HL-60 (cell line): ENCODE data around the gene DNM3.

Experiments
- SPI1 ChIP-seq: IDR thresholded peaks from 2 replicates; pipeline ENCODE4 v1.6.1; 2012; ENCODE audit warnings: low read depth, mild to moderate bottlenecking, borderline replicate concordance
- TF ChIP-seq, protein P1 (sequence below): IDR thresholded peaks from one replicate; pipeline ENCODE4 v1.5.1; 2011; ENCODE audit warnings: low read length, control low read depth, inconsistent platforms; ENCODE audit not compliant: insufficient read depth
- TF ChIP-seq, protein P2 (sequence below): IDR thresholded peaks from 2 replicates; pipeline ENCODE4 v1.6.1; 2012; ENCODE audit warnings: low read depth; ENCODE audit not compliant: insufficient replicate concordance

DNA sequence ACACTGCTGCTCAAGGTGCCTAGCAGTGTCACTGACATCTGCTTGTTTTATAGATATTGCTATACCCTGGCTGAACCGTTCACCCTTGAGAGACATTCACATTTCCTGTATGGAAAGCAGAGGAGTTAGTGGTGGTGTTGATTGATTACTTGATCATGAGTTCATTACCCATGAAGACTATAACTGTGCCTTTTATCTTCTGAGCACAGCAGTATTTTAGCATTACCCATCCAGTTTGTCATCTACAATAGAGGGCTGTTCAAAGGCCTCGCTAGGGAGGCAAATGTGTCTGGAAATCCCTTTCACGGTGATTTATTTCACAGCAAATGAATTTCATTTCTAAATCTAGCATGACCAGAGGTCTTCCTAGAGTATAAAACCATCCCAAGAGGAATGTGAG lies 160.0 kb downstream of the DNM3 start:
- TF ChIP-seq, protein P1, sequence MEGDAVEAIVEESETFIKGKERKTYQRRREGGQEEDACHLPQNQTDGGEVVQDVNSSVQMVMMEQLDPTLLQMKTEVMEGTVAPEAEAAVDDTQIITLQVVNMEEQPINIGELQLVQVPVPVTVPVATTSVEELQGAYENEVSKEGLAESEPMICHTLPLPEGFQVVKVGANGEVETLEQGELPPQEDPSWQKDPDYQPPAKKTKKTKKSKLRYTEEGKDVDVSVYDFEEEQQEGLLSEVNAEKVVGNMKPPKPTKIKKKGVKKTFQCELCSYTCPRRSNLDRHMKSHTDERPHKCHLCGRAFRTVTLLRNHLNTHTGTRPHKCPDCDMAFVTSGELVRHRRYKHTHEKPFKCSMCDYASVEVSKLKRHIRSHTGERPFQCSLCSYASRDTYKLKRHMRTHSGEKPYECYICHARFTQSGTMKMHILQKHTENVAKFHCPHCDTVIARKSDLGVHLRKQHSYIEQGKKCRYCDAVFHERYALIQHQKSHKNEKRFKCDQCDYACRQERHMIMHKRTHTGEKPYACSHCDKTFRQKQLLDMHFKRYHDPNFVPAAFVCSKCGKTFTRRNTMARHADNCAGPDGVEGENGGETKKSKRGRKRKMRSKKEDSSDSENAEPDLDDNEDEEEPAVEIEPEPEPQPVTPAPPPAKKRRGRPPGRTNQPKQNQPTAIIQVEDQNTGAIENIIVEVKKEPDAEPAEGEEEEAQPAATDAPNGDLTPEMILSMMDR = no peak
- TF ChIP-seq, protein P2, sequence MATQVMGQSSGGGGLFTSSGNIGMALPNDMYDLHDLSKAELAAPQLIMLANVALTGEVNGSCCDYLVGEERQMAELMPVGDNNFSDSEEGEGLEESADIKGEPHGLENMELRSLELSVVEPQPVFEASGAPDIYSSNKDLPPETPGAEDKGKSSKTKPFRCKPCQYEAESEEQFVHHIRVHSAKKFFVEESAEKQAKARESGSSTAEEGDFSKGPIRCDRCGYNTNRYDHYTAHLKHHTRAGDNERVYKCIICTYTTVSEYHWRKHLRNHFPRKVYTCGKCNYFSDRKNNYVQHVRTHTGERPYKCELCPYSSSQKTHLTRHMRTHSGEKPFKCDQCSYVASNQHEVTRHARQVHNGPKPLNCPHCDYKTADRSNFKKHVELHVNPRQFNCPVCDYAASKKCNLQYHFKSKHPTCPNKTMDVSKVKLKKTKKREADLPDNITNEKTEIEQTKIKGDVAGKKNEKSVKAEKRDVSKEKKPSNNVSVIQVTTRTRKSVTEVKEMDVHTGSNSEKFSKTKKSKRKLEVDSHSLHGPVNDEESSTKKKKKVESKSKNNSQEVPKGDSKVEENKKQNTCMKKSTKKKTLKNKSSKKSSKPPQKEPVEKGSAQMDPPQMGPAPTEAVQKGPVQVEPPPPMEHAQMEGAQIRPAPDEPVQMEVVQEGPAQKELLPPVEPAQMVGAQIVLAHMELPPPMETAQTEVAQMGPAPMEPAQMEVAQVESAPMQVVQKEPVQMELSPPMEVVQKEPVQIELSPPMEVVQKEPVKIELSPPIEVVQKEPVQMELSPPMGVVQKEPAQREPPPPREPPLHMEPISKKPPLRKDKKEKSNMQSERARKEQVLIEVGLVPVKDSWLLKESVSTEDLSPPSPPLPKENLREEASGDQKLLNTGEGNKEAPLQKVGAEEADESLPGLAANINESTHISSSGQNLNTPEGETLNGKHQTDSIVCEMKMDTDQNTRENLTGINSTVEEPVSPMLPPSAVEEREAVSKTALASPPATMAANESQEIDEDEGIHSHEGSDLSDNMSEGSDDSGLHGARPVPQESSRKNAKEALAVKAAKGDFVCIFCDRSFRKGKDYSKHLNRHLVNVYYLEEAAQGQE = no peak
- TF ChIP-seq SPI1 = no peak
